Measurements from ENCODE around the gene MAG. TPM values are rescaled to one million over a fixed set of nuclear protein-coding genes. Genes with fewer than 3 reads are reported as not detected.
A peak's percentile ranks its signal among the peaks of the same experiment; 100 is the strongest.

The MAG gene
- total RNA-seq, 2 donors from 2014 or later, result not detected

DNA sequence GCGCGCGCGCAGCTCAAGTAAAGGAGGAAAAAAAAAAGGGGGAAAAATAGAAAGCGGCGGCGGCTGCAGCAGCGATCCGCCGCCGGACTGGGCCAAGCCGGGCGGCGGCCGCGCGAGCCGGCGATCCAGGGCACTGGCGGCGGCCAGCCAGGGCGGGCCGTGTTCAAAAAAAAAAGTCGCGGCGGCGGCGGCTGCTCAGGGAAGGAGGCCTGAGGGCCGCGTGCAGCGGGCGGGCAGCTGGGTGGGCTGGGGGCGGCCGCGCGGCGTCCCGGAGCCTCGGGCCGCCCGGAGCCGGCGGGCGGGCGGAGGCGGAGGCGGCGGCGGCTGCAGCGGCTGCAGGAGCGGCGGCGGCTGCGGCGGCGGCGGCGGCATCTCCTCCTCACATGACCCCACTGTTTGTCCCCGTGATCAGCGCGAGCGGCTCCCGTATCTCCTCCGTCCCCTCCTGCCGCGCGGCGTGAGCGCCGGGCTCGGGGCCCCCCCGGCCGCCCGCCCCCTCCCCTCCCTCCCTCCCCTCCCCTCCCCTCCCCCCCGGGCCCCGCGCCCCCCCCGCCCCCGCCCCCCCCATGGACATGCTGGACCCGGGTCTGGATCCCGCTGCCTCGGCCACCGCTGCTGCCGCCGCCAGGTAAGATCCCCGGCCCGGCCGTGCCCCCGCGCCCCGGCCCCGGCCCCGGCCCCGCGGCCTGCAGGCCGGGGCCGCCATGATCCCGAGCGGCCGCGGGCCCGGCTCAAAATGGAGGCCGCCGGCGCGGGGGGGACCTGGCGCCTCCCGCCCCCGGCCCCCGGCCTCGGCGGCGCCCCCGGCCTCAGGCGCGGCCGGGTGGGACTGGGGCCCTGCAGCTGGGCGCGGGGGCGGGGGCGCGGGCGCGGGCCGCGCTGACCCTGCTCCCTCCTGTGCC lies 23.2 kb upstream of the MAG start, which contains the start of gene USF2:
USF2 (plus strand) TSS at position 427 of the 902 bp plus-strand sequence; CDS start at position 567, 140 bp downstream.
- TF ChIP-seq, protein P1, sequence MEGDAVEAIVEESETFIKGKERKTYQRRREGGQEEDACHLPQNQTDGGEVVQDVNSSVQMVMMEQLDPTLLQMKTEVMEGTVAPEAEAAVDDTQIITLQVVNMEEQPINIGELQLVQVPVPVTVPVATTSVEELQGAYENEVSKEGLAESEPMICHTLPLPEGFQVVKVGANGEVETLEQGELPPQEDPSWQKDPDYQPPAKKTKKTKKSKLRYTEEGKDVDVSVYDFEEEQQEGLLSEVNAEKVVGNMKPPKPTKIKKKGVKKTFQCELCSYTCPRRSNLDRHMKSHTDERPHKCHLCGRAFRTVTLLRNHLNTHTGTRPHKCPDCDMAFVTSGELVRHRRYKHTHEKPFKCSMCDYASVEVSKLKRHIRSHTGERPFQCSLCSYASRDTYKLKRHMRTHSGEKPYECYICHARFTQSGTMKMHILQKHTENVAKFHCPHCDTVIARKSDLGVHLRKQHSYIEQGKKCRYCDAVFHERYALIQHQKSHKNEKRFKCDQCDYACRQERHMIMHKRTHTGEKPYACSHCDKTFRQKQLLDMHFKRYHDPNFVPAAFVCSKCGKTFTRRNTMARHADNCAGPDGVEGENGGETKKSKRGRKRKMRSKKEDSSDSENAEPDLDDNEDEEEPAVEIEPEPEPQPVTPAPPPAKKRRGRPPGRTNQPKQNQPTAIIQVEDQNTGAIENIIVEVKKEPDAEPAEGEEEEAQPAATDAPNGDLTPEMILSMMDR (IDR thresholded peaks at IDR 0.05), result no peak
- Histone ChIP-seq H3K4me3 (peak within 1 kb of the TSS; percentile 75 to 92), H3K4me1 (peaks cover 0 to 41% of the 10 kb centered on the region in 2 donors), H3K27me3 (no peaks in the 10 kb centered on the region), H3K36me3 (peaks cover 23% of the 10 kb centered on the region), H3K27ac (peak within 1 kb of the TSS; percentile 97 to 100), H3K9me3 (no peaks in the 10 kb centered on the region)
- no peak for DNase-seq (ENCODE audit: low spot score)

GRCh38 chr19:35269438-35270117 lies 22.4 kb upstream of the MAG start:
- Histone ChIP-seq H3K27ac (peak overlapping the region; percentile 93 to 100), H3K27me3 (no peaks in the 10 kb centered on the region), H3K36me3 (peaks cover 31% of the 10 kb centered on the region), H3K9me3 (no peaks in the 10 kb centered on the region), H3K4me1 (peaks cover 0 to 37% of the 10 kb centered on the region in 2 donors), H3K4me3 (peak overlapping the region; percentile 75 to 92)
- TF ChIP-seq, protein P1 (IDR thresholded peaks at IDR 0.05), result peak; percentile 65 to 91
- DNase-seq (ENCODE audit: low spot score), result peak; percentile 82

DNA sequence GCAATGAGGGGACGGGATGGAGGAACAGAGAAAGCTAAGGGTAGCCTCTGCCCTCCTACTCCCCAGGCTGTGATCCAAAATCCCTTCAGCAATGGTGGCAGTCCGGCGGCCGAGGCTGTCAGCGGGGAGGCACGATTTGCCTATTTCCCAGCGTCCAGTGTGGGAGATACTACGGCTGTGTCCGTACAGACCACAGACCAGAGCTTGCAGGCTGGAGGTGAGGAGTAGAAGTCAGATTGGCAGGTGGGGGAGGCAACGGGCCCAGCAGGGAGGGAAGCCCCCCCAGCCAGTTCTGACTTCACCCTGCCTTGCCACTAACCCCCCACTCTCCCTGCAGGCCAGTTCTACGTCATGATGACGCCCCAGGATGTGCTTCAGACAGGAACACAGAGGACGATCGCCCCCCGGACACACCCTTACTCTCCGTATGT lies 21.6 kb upstream of the MAG start:
- peak overlapping the region in 1 of 2 donors; percentile 93 for H3K27ac ChIP-seq
- H3K36me3 ChIP-seq, result peaks cover 31% of the 10 kb centered on the region
- DNase-seq (ENCODE audit: low spot score), result no peak

DNA sequence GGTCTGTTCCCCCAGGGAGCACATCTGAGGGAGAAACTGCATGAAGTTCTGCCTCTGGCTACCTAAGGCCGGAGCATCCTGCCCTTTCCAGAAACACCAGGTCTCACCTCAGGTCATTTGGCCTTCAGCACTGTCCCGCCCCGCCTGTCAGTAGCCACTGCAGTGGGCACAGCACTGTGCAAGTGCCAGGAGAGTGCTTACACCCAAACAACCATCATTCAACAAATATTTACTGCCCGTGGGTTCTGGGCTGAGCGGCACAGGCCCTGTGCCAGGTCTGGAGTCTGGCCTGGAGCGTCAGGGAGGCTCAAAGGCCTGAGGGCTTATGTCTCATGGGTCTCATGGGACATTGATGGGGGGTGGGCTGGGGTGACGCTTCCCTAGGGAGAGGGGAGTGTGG lies 20.4 kb upstream of the MAG start:
- no peak for DNase-seq (ENCODE audit: low spot score)
- H3K27ac ChIP-seq, result no peak overlapping the region
- H3K36me3 ChIP-seq, result peaks cover 36% of the 10 kb centered on the region
- TF ChIP-seq, protein P1 (IDR thresholded peaks at IDR 0.05), result no peak
- H3K27me3 ChIP-seq, result no peaks in the 10 kb centered on the region
- H3K4me1 ChIP-seq, result peaks cover 0 to 18% of the 10 kb centered on the region in 2 donors
- H3K4me3 ChIP-seq, result no peak overlapping the region
- H3K9me3 ChIP-seq, result no peaks in the 10 kb centered on the region

More for the DNA sequence above, 21.6 kb upstream of the MAG start:
- no peaks in the 10 kb centered on the region for H3K27me3 ChIP-seq
- peaks cover 0 to 30% of the 10 kb centered on the region in 2 donors for H3K4me1 ChIP-seq
- H3K4me3 ChIP-seq, result no peak overlapping the region
- TF ChIP-seq, protein P1 (IDR thresholded peaks at IDR 0.05), result no peak
- H3K9me3 ChIP-seq, result no peaks in the 10 kb centered on the region

- DNase-seq (ENCODE audit: low spot score), result no peak
- Histone ChIP-seq H3K27ac (no peak overlapping the region), H3K27me3 (no peaks in the 10 kb centered on the region), H3K9me3 (no peaks in the 10 kb centered on the region), H3K36me3 (peaks cover 42% of the 10 kb centered on the region), H3K4me3 (no peak overlapping the region), H3K4me1 (peaks cover 0 to 12% of the 10 kb centered on the region in 2 donors)
- TF ChIP-seq, protein P1 (IDR thresholded peaks at IDR 0.05), result no peak
Observed at GRCh38 chr19:35272122-35272719, 19.7 kb upstream of the MAG start.
